Upper lobe of right lung (tissue), 1 donor: ENCODE results near the gene BABAM2. TPM values are rescaled to one million over a fixed set of nuclear protein-coding genes. Genes with fewer than 3 reads are reported as not detected.

ENCODE experiments used
- ATAC-seq: fragments of 200-7000 bp; cut with Tn5 transposase; one replicate; pipeline ENCODE4 v1.9.1; 2020; ENCODE audit warnings: mild to moderate bottlenecking, moderate library complexity
- DNase-seq: peaks from one replicate; pipeline ENCODE4 v3.0.0-alpha.2; 2020
- H3K27ac ChIP-seq: fragments of 200-600 bp; one replicate; pipeline ENCODE4 v1.8.0; 2022
- H3K27me3 ChIP-seq: fragments of 200-600 bp; one replicate; pipeline ENCODE4 v1.8.0; 2022; ENCODE audit warnings: mild to moderate bottlenecking
- H3K36me3 ChIP-seq: fragments of 200-600 bp; one replicate; pipeline ENCODE4 v1.8.0; 2022
- H3K4me1 ChIP-seq: fragments of 200-600 bp; one replicate; pipeline ENCODE4 v1.8.0; 2022
- H3K4me3 ChIP-seq: fragments of 200-600 bp; one replicate; pipeline ENCODE4 v1.8.0; 2022; ENCODE audit warnings: mild to moderate bottlenecking
- H3K9me3 ChIP-seq: fragments of 200-600 bp; one replicate; pipeline ENCODE4 v1.8.0; 2022
- intact Hi-C: fragments of 100-400 bp; cut with DNase I; formaldehyde crosslinking; loops from one replicate; pipeline ENCODE4 v1.11.0; 2022
- total RNA-seq: library from RNA; stranded (reverse); fragmentation: NEBNext Ultra II Directional; extraction: Animal tissue kit (Norgen Biotek cat#: 25700); gene quantifications from one replicate; pipeline ENCODE4 v1.2.1, GENCODE V29; 2021
- TF ChIP-seq, protein P1 (sequence below): fragments of 200-600 bp; IDR thresholded peaks from one replicate; pipeline ENCODE4 v1.8.0; 2022; ENCODE audit warnings: antibody characterized with exemption
- donor health status: DM: no; HTN: yes; CAD: no; lungs with severe emphysema.

Gene BABAM2
- total RNA-seq, 1 donor from 2014 or later: 36.2 TPM

DNA sequence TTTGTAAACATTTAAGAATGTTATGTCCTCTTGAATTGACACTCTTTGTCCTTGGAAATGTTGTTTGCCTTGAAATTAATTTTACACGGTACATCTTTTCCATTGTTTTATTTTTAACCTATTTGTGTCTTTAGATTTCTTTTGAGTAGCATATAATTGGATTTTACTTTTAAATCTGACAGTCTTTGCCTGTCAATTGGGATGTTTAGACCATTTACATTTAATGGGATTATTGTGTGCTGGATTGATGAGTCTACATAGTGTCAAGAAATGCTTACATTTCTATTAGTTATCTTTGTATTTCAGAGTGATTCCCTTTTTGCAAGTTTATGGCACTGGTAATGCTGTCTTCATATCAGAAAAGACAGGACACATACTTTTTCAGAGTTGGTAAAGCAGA, 61.5 kb downstream of the BABAM2 start:
- Histone ChIP-seq H3K9me3 (no peaks in the 10 kb centered on the region), H3K27me3 (no peaks in the 10 kb centered on the region), H3K4me3 (no peak overlapping the region), H3K27ac (no peak overlapping the region), H3K4me1 (peaks cover 33% of the 10 kb centered on the region), H3K36me3 (no peaks in the 10 kb centered on the region)
- ATAC-seq (no peak), DNase-seq (no peak)
- intact Hi-C loops: no loop called here
- TF ChIP-seq, protein P1, sequence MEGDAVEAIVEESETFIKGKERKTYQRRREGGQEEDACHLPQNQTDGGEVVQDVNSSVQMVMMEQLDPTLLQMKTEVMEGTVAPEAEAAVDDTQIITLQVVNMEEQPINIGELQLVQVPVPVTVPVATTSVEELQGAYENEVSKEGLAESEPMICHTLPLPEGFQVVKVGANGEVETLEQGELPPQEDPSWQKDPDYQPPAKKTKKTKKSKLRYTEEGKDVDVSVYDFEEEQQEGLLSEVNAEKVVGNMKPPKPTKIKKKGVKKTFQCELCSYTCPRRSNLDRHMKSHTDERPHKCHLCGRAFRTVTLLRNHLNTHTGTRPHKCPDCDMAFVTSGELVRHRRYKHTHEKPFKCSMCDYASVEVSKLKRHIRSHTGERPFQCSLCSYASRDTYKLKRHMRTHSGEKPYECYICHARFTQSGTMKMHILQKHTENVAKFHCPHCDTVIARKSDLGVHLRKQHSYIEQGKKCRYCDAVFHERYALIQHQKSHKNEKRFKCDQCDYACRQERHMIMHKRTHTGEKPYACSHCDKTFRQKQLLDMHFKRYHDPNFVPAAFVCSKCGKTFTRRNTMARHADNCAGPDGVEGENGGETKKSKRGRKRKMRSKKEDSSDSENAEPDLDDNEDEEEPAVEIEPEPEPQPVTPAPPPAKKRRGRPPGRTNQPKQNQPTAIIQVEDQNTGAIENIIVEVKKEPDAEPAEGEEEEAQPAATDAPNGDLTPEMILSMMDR: no peak

DNA sequence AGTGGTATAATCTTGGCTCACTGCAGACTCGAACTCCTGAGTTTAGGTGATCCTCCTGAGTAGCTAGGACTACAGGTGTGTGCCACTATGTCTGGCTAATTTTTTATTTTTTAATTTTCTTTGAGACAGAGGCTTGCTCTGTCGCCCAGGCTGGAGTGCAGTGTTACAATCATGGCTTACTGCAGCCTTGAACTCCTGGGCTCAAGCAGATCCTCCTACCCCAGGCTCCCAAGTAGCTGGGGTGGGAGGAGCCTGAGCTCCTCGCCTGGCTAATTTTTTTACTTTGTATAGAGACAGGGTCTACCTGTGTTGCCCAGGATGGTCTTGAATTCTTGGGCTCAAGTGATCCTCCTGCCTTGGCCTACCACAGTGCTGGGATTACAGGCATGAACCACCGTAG, 62.5 kb downstream of the BABAM2 start:
- no peak for ATAC-seq
- H3K27ac ChIP-seq: no peak overlapping the region
- DNase-seq: no peak
- no peaks in the 10 kb centered on the region for H3K36me3 ChIP-seq
- TF ChIP-seq, protein P1: no peak
- H3K4me3 ChIP-seq: no peak overlapping the region
- peaks cover 43% of the 10 kb centered on the region for H3K4me1 ChIP-seq
- no peaks in the 10 kb centered on the region for H3K9me3 ChIP-seq
- H3K27me3 ChIP-seq: no peaks in the 10 kb centered on the region
- intact Hi-C loops: no loop called here

DNA sequence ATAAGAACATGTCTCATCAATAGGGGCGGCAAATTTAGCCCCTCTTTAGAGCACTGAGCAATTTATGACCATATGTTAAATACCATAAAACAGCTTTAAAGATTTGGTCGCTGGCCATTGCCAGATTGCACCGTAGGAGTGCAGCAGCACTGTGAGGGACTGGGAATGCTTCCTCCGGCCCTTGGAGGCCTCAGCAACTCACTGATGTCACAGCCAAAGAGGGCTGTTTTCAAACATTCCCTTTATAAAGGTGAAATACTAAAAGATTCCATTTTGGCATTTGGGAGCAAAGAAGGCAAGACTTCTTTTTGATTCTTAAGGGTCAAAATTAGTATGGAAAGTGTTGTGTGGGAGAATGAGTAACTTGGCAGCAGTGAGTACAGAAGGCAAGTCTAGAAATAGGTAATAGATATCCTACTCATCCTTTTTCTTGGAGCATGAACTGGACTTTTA, 63.7 kb downstream of the BABAM2 start:
- Histone ChIP-seq H3K4me1 (peaks cover 49% of the 10 kb centered on the region), H3K27me3 (no peaks in the 10 kb centered on the region), H3K36me3 (no peaks in the 10 kb centered on the region), H3K27ac (peak overlapping the region; percentile 63), H3K4me3 (no peak overlapping the region), H3K9me3 (no peaks in the 10 kb centered on the region)
- ATAC-seq (no peak), DNase-seq (no peak)
- TF ChIP-seq, protein P1: no peak
- intact Hi-C loops: no loop called here

DNA sequence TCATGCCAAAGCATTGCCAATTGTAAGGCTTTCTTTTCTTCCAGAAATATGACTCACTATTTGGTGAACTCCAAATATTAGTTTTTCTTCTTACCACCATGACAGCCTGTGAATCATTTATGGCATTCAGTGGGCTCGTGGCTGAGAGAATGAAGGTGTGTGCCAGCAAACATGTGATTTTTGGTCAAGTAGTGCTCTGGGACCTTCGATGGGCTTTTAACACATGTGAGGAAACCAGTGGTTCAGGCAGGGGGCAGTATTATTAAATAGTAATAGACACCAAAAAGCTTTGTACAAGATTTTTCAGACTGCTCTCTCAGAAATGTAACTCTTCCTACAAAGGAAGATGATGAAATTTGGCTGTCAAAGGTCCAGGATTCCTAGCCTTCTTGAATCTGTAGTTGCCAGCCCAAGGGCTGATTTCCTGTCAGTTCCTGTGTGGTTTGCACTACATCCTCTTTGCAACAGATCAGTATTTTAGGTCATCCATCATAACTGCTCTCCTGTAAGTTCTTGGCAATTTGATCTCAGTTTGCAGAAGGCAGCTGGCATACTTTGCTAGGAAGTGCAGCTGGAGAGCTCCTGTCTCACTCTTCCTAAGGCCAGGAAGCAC, 64.3 kb downstream of the BABAM2 start:
- peak overlapping the region; percentile 63 for H3K27ac ChIP-seq
- intact Hi-C loops: no loop called here
- ATAC-seq (peak; percentile 87), DNase-seq (no peak)
- TF ChIP-seq, protein P1: peak; percentile 34
- no peak overlapping the region for H3K4me3 ChIP-seq
- no peaks in the 10 kb centered on the region for H3K9me3 ChIP-seq
- H3K27me3 ChIP-seq: no peaks in the 10 kb centered on the region
- peaks cover 56% of the 10 kb centered on the region for H3K4me1 ChIP-seq
- H3K36me3 ChIP-seq: no peaks in the 10 kb centered on the region

DNA sequence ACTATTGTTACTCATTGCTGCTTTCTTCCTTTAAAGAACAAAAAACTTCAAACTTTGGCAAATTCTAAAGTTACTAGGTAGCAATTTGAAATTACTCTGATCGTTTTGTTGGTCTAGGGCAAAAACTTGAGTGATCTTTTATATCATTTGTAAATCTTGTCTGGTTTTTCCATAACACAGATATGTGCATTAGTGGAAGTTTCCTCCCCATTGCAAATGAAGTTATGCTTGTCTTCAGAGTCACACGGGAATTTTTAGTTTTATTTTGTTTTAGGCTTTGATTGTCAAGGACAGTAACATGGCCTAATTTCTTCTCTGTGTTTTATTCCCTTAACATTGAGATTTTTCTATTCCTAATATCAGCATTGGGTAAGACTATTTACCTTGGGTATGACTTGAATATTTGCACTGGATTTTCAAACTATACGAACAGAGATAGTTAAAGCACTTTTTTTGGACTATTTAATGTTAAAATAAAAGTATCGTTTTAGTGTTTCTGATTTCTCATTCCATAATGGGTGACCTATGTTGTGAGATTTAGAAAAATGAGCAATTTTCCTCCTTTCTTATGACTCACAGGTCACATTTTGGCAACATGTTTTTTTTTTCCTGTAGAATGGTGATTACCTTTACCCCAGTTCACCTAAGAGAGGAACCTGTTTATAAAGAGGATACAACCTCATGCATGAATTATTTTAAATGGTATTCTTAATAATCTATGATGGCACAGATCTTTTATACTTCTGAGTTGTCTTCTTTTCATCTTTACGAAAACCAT, 65.0 kb downstream of the BABAM2 start:
- ATAC-seq: no peak
- Histone ChIP-seq H3K4me1 (peaks cover 63% of the 10 kb centered on the region), H3K9me3 (no peaks in the 10 kb centered on the region), H3K36me3 (no peaks in the 10 kb centered on the region), H3K27me3 (no peaks in the 10 kb centered on the region), H3K4me3 (no peak overlapping the region), H3K27ac (peak overlapping the region; percentile 63)
- DNase-seq: no peak
- intact Hi-C loops: no loop called here
- TF ChIP-seq, protein P1: no peak
